Naive thymus-derived CD4-positive, alpha-beta T cell (primary cell): ENCODE results near the gene CDCA8. TPM values are rescaled to one million over a fixed set of nuclear protein-coding genes. Genes with fewer than 3 reads are reported as not detected.

ENCODE experiments used
- ATAC-seq: fragments of 150-1000 bp; cut with Tn5 transposase; 2 replicates; pipeline ENCODE4 v1.10.0; 2021; ENCODE audit warnings: mild to moderate bottlenecking, moderate library complexity
- CTCF ChIA-PET: fragments of 350-600 bp; sonication (Branson Sonifier 250); formaldehyde crosslinking; loops from one replicate; lab custom pipeline; 2021; ENCODE audit warnings: antibody characterized with exemption; lab: Charles Lee
- POLR2A ChIA-PET: fragments of 350-600 bp; sonication (Branson Sonifier 250); formaldehyde crosslinking; loops from one replicate; lab custom pipeline; 2021; ENCODE audit warnings: antibody characterized with exemption, inconsistent platforms; lab: Charles Lee
- DNase-seq, 9 donors: peaks; one replicate each; pipeline versions ENCODE4 v3.0.0 to v3.0.0-alpha.2; 2020 to 2022; ENCODE audit warnings: mixed read lengths in 1 of 9
- H3K27ac ChIP-seq: one replicate; pipeline ENCODE4 v1.7.0; 2013; ENCODE audit warnings: mild to moderate bottlenecking, low read depth, low read length, moderate library complexity
- H3K27me3 ChIP-seq, 2 donors: one replicate each; pipeline ENCODE4 v1.7.0; 2013; ENCODE audit warnings: low read length in 2 of 2, mild to moderate bottlenecking in 2 of 2, moderate library complexity in 2 of 2; ENCODE audit not compliant: control insufficient read depth in 2 of 2, insufficient read depth in 2 of 2
- H3K36me3 ChIP-seq, 3 experiments: 1 replicate in 2 of 3; 2 replicates in 1 of 3; pipeline ENCODE4 v1.7.0; 2013; ENCODE audit warnings: low read length in 3 of 3, mild to moderate bottlenecking in 3 of 3, moderate library complexity in 1 of 3; ENCODE audit not compliant: insufficient read depth in 3 of 3, control insufficient read depth in 2 of 3
- H3K4me1 ChIP-seq, 2 donors: one replicate each; pipeline ENCODE4 v1.7.0; 2013; ENCODE audit warnings: low read length in 2 of 2, mild to moderate bottlenecking in 2 of 2, moderate library complexity in 1 of 2; ENCODE audit not compliant: control insufficient read depth in 2 of 2, insufficient read depth in 2 of 2
- H3K4me3 ChIP-seq: 2 replicates; pipeline ENCODE4 v1.7.0; 2013; ENCODE audit warnings: mild to moderate bottlenecking, low read length
- H3K9me3 ChIP-seq, 3 experiments: 1 replicate in 2 of 3; 2 replicates in 1 of 3; pipeline ENCODE4 v1.7.0; 2013; ENCODE audit warnings: low read length in 3 of 3; ENCODE audit not compliant: control insufficient read depth in 2 of 3
- H3K27ac Mint-ChIP-seq, 9 donors: one replicate each; pipeline ENCODE4 v1.8.0; 2020 to 2022; ENCODE audit warnings: mixed read lengths in 9 of 9, mild to moderate bottlenecking in 8 of 9, moderate library complexity in 5 of 9, inconsistent platforms in 2 of 9
- H3K27me3 Mint-ChIP-seq, 5 donors: one replicate each; pipeline ENCODE4 v1.8.0; 2021 to 2022; ENCODE audit warnings: mixed read lengths in 5 of 5, mild to moderate bottlenecking in 1 of 5
- H3K36me3 Mint-ChIP-seq, 5 donors: one replicate each; pipeline ENCODE4 v1.8.0; 2020 to 2022; ENCODE audit warnings: mixed read lengths in 5 of 5, mild to moderate bottlenecking in 3 of 5, inconsistent platforms in 1 of 5
- H3K4me1 Mint-ChIP-seq, 7 donors: one replicate each; pipeline ENCODE4 v1.8.0; 2020 to 2022; ENCODE audit warnings: mixed read lengths in 7 of 7, mild to moderate bottlenecking in 3 of 7, inconsistent platforms in 1 of 7
- H3K4me3 Mint-ChIP-seq, 10 donors: one replicate each; pipeline ENCODE4 v1.8.0; 2020 to 2022; ENCODE audit warnings: mild to moderate bottlenecking in 10 of 10, mixed read lengths in 10 of 10, moderate library complexity in 6 of 10, inconsistent platforms in 2 of 10
- H3K9me3 Mint-ChIP-seq, 11 donors: one replicate each; pipeline ENCODE4 v1.8.0; 2020 to 2022; ENCODE audit warnings: mixed read lengths in 11 of 11, mild to moderate bottlenecking in 4 of 11, inconsistent platforms in 1 of 11, moderate library complexity in 1 of 11
- intact Hi-C, 2 donors: fragments of 100-400 bp; cut with micrococcal nuclease; formaldehyde crosslinking; loops; one replicate each; pipeline ENCODE4 v1.15.1; 2023
- polyA plus RNA-seq, 2 donors: library from polyadenylated mRNA; unstranded; fragments of 300-500 nt; fragmentation: Illumina TruSeq; gene quantifications; one replicate each; pipeline ENCODE4 v1.2.3, GENCODE V29; 2021
- total RNA-seq, 6 experiments: library from RNA in 5 of 6; stranded (reverse) in 5 of 6; gene quantifications; 1 replicate in 5 of 6; 2 replicates in 1 of 6; pipeline ENCODE4 v1.2.3 and lab custom pipeline; 2021 to 2026

Gene CDCA8
- total and polyA plus RNA-seq, 7 experiments from 2014 or later, result 0.58 to 45.5 (median 1.0) TPM

DNA sequence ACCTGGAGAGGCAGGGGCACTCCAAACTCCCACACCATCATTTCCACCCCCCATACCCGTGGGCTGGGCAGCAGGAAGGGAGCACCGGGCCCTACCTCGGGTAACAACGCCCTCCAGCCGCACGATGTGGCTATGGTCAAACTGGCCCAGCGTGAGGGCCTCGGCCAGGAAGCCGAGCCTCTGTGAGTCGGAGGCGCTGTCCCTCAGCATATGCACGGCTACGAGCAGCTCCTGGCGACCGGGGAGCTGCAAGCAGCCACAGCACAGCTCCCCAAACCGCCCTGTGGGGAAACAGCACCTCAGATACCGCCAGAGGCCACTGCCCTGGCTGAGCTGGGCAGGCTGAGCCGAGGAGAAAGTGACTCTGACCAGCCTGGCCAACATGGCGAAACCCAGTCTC is 29.2 kb downstream of the CDCA8 start:
- Mint-ChIP-seq H3K27ac (no peak overlapping the region), H3K27me3 (peaks cover 4 to 22% (median 14%) of the 10 kb centered on the region in 5 donors), H3K36me3 (no peaks in the 10 kb centered on the region), H3K9me3 (peaks cover 0 to 1% (median 0%) of the 10 kb centered on the region in 11 donors), H3K4me1 (no peaks in the 10 kb centered on the region), H3K4me3 (no peak overlapping the region)
- Histone ChIP-seq H3K9me3 (no peaks in the 10 kb centered on the region), H3K36me3 (no peaks in the 10 kb centered on the region), H3K4me1 (no peaks in the 10 kb centered on the region), H3K27ac (no peak overlapping the region), H3K27me3 (no peaks in the 10 kb centered on the region), H3K4me3 (no peak overlapping the region)
- DNase-seq (no peak), ATAC-seq (no peak)
- CTCF ChIA-PET, result no interaction called here
- intact Hi-C loops, result no loop called here
- POLR2A ChIA-PET, result no interaction called here

- Histone ChIP-seq H3K27me3 (no peaks in the 10 kb centered on the region), H3K36me3 (no peaks in the 10 kb centered on the region), H3K4me3 (no peak overlapping the region), H3K4me1 (no peaks in the 10 kb centered on the region), H3K27ac (no peak overlapping the region), H3K9me3 (no peaks in the 10 kb centered on the region)
- POLR2A ChIA-PET, result no interaction called here
- no peak overlapping the region for H3K4me3 Mint-ChIP-seq
- H3K27ac Mint-ChIP-seq, result no peak overlapping the region
- peaks cover 0 to 1% (median 0%) of the 10 kb centered on the region in 11 donors for H3K9me3 Mint-ChIP-seq
- peaks cover 4 to 22% (median 15%) of the 10 kb centered on the region in 5 donors for H3K27me3 Mint-ChIP-seq
- intact Hi-C loops, result no loop called here
- no peaks in the 10 kb centered on the region for H3K4me1 Mint-ChIP-seq
- CTCF ChIA-PET, result no interaction called here
- no peaks in the 10 kb centered on the region for H3K36me3 Mint-ChIP-seq
- DNase-seq (no peak), ATAC-seq (no peak)
Measured at GRCh38 chr1:37722181-37723071, 30.1 kb downstream of the CDCA8 start.

DNA sequence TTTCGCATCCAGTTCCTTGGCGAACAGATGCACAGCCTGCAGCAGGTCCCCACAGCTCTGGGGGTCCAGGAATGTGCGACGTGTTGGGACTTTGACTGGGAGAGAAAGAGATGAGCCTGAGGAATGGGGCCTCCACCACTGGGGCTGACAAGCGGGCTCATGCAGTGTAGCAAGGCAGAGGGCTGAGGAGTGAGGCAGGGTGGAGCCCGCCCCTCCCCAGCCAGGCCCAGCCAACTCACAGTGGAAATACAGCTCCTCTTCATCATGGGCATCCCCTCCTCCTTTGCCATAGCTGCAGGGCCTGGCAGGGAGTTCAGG is 30.7 kb downstream of the CDCA8 start:
- Mint-ChIP-seq H3K27me3 (peaks cover 7 to 28% (median 21%) of the 10 kb centered on the region in 5 donors), H3K36me3 (no peaks in the 10 kb centered on the region), H3K4me1 (no peaks in the 10 kb centered on the region), H3K9me3 (peaks cover 0 to 1% (median 0%) of the 10 kb centered on the region in 11 donors), H3K27ac (no peak overlapping the region), H3K4me3 (no peak overlapping the region)
- no peak for ATAC-seq
- Histone ChIP-seq H3K4me1 (no peaks in the 10 kb centered on the region), H3K36me3 (no peaks in the 10 kb centered on the region), H3K27me3 (no peaks in the 10 kb centered on the region), H3K9me3 (no peaks in the 10 kb centered on the region), H3K27ac (no peak overlapping the region), H3K4me3 (no peak overlapping the region)
- intact Hi-C loops, result no loop called here
- POLR2A ChIA-PET, result no interaction called here
- CTCF ChIA-PET, result no interaction called here
- DNase-seq, result no peak

GRCh38 chr1:37723390-37724078 is 31.2 kb downstream of the CDCA8 start:
- DNase-seq (no peak), ATAC-seq (no peak)
- Histone ChIP-seq H3K4me1 (no peaks in the 10 kb centered on the region), H3K36me3 (no peaks in the 10 kb centered on the region), H3K9me3 (no peaks in the 10 kb centered on the region), H3K27me3 (no peaks in the 10 kb centered on the region), H3K4me3 (no peak overlapping the region), H3K27ac (no peak overlapping the region)
- no peak overlapping the region for H3K4me3 Mint-ChIP-seq
- CTCF ChIA-PET, result no interaction called here
- peaks cover 0 to 4% (median 0%) of the 10 kb centered on the region in 11 donors for H3K9me3 Mint-ChIP-seq
- intact Hi-C loops, result no loop called here
- no peaks in the 10 kb centered on the region for H3K4me1 Mint-ChIP-seq
- POLR2A ChIA-PET, result no interaction called here
- H3K27ac Mint-ChIP-seq, result no peak overlapping the region
- H3K27me3 Mint-ChIP-seq, result peaks cover 11 to 33% (median 26%) of the 10 kb centered on the region in 5 donors
- no peaks in the 10 kb centered on the region for H3K36me3 Mint-ChIP-seq

- intact Hi-C loops, result no loop called here
- H3K27me3 ChIP-seq, result no peaks in the 10 kb centered on the region
- ChIA-PET POLR2A (no interaction called here), CTCF (no interaction called here)
- no peaks in the 10 kb centered on the region for H3K9me3 ChIP-seq
- peaks cover 0 to 4% (median 0%) of the 10 kb centered on the region in 11 donors for H3K9me3 Mint-ChIP-seq
- H3K4me1 ChIP-seq, result no peaks in the 10 kb centered on the region
- H3K27ac Mint-ChIP-seq, result peak overlapping the region in 1 of 9 donors; percentile 48
- H3K4me1 Mint-ChIP-seq, result no peaks in the 10 kb centered on the region
- H3K36me3 Mint-ChIP-seq, result no peaks in the 10 kb centered on the region
- ATAC-seq (no peak), DNase-seq (no peak)
- peaks cover 11 to 34% (median 29%) of the 10 kb centered on the region in 5 donors for H3K27me3 Mint-ChIP-seq
- H3K27ac ChIP-seq, result no peak overlapping the region
- no peak overlapping the region for H3K4me3 Mint-ChIP-seq
- no peaks in the 10 kb centered on the region for H3K36me3 ChIP-seq
- no peak overlapping the region for H3K4me3 ChIP-seq
Measured at GRCh38 chr1:37724575-37724974, 32.3 kb downstream of the CDCA8 start.

- H3K4me1 Mint-ChIP-seq, result no peaks in the 10 kb centered on the region
- H3K9me3 ChIP-seq, result no peaks in the 10 kb centered on the region
- peaks cover 16 to 38% (median 29%) of the 10 kb centered on the region in 5 donors for H3K27me3 Mint-ChIP-seq
- no peak overlapping the region for H3K4me3 Mint-ChIP-seq
- ATAC-seq, result no peak
- H3K4me1 ChIP-seq, result no peaks in the 10 kb centered on the region
- POLR2A ChIA-PET, result no interaction called here
- no peaks in the 10 kb centered on the region for H3K36me3 ChIP-seq
- H3K27me3 ChIP-seq, result no peaks in the 10 kb centered on the region
- H3K9me3 Mint-ChIP-seq, result peaks cover 0 to 4% (median 0%) of the 10 kb centered on the region in 11 donors
- H3K27ac ChIP-seq, result no peak overlapping the region
- CTCF ChIA-PET, result no interaction called here
- no peaks in the 10 kb centered on the region for H3K36me3 Mint-ChIP-seq
- DNase-seq, result no peak
- H3K27ac Mint-ChIP-seq, result no peak overlapping the region
- no peak overlapping the region for H3K4me3 ChIP-seq
- intact Hi-C loops, result no loop called here
Measured at GRCh38 chr1:37725851-37726613, 33.7 kb downstream of the CDCA8 start.
